SU-DHL-6 (cell line): ENCODE measurements around the gene MME.

Source experiments
- CTCF ChIP-seq: fragments of 200-600 bp; sonication (generic); IDR thresholded peaks from one replicate; pipeline ENCODE4 v1.5.1; 2017; ENCODE audit warnings: antibody characterized with exemption, mild to moderate bottlenecking, low read length, moderate library complexity; ENCODE audit not compliant: insufficient read depth, poor library complexity, severe bottlenecking
- EZH2phosphoT487 ChIP-seq: fragments of 200-600 bp; sonication (generic), shearing (Covaris generic); conservative IDR thresholded peaks from 2 replicates; pipeline ENCODE4 v1.6.1; 2018; ENCODE audit warnings: mild to moderate bottlenecking, antibody characterized with exemption, low read length, moderate library complexity, mixed read lengths

- TF ChIP-seq CTCF (no peak), EZH2phosphoT487 (no peak)
Measured at GRCh38 chr3:155089495-155089894, 9.4 kb downstream of the MME start.
